Esophagus squamous epithelium (tissue), 4 donors: ENCODE results near the gene HS6ST1.

Source experiments
- CTCF ChIP-seq, 6 experiments: fragments of 450-650 bp in 4 of 6; fragments of 200-600 bp in 2 of 6; sonication (generic) in 2 of 6; IDR thresholded peaks; one replicate each; pipeline ENCODE4 v1.5.1; 2016 to 2019; ENCODE audit warnings: antibody characterized with exemption in 6 of 6, mild to moderate bottlenecking in 4 of 6, moderate library complexity in 4 of 6
- POLR2A ChIP-seq, 4 donors: fragments of 450-650 bp; IDR thresholded peaks; one replicate each; pipeline ENCODE4 v1.6.1; 2017; ENCODE audit warnings: antibody characterized with exemption in 4 of 4, mild to moderate bottlenecking in 4 of 4, moderate library complexity in 3 of 4

- TF ChIP-seq POLR2A (IDR thresholded peaks at IDR 0.05) (no peak), CTCF (IDR thresholded peaks at IDR 0.05) (no peak)
Observed at GRCh38 chr2:128315829-128316776, 2.6 kb downstream of the HS6ST1 start.
